ENCODE data around the gene CCDC6. TPM values are rescaled to one million over a fixed set of nuclear protein-coding genes. Genes with fewer than 3 reads are reported as not detected.

Gene CCDC6
- total and polyA plus RNA-seq, 2 of the 4 experiments (the other 2 are of a cell fraction), result 21.8 to 30.8 TPM

DNA sequence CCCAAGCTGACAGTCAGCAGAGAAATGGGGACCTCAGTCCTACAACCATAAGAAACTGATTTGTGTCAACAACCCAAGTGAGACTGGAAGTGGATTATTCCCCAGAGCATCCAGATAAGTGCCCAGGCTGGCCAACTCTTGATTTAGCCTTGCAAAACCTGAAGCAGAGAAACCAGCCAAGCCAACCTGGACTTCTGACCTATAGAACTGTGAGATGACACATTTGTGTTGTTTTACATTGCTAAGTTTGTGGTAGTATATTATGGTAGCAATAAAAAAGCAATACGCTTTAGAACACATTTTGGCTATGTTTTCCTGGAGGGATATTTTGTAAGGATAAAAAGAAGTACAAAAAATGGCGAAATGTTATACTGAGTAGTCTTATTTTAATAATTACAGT lies 19.7 kb upstream of the CCDC6 start:
- no peak overlapping the region for H3K4me3 ChIP-seq (ENCODE audit: insufficient read depth, low read depth, low read length)
- ChIA-PET CTCF (no interaction called here), POLR2A (ENCODE audit: unreplicated experiment) (no interaction called here)
- H4K8ac ChIP-seq (ENCODE audit: low read depth in 2 of 2, low read length in 2 of 2), result no peak overlapping the region
- no peak overlapping the region for H2AK9ac ChIP-seq (replicated peaks; ENCODE audit: low read depth, low read length, poor library complexity)
- no peak overlapping the region for H3K23ac ChIP-seq (ENCODE audit: low read depth, low read length)
- no peak overlapping the region for H2BK15ac ChIP-seq (ENCODE audit: low read depth, low read length)
- no peak overlapping the region for H2AK5ac ChIP-seq (ENCODE audit: low read depth, low read length)
- no TSS peak for BruUV-seq (replicated peaks)
- no peak overlapping the region for H3K56ac ChIP-seq (ENCODE audit: extremely low read depth, insufficient read depth, low read length)
- no peak overlapping the region for H3K4ac ChIP-seq (ENCODE audit: low read depth, low read length)
- no peaks in the 10 kb centered on the region for H3K36me3 ChIP-seq (ENCODE audit: control insufficient read depth, insufficient read depth, low read length)
- WGBS, 2 experiments (ENCODE audit: extremely low coverage in 2 of 2, insufficient read length in 1 of 2), result no CpG with 5 or more reads among the region's 2 CpGs
- H3K14ac ChIP-seq (replicated peaks; ENCODE audit: low read depth, low read length), result no peak overlapping the region
- H3K9me1 ChIP-seq (ENCODE audit: insufficient read depth, low read length), result no peaks in the 10 kb centered on the region
- intact Hi-C loops (cut with micrococcal nuclease) (no loop called here), dilution Hi-C loops (cut with HindIII; ENCODE audit: low sequenced_read_pairs, unreplicated experiment) (no loop called here), in situ Hi-C loops (cut with MboI; ENCODE audit: low sequenced_read_pairs) (no loop called here)
- H2BK120ac ChIP-seq (ENCODE audit: low read depth, low read length), result no peak overlapping the region
- H3K4me2 ChIP-seq (ENCODE audit: low read depth, low read length), result no peak overlapping the region
- no peaks in the 10 kb centered on the region for H3K79me1 ChIP-seq (ENCODE audit: low read depth in 1 of 2, low read length in 2 of 2)
- H2BK20ac ChIP-seq (ENCODE audit: low read depth, low read length), result no peak overlapping the region
- ATAC-seq (ENCODE audit: low read depth), result no peak
- TF ChIP-seq RCOR1 (IDR thresholded peaks at IDR 0.05; ENCODE audit: insufficient replicate concordance, low read length), result no peak
- TF ChIP-seq BHLHE40 (IDR thresholded peaks at IDR 0.05; ENCODE audit: low read depth, low read length), result no peak
- TF ChIP-seq RAD21 (IDR thresholded peaks at IDR 0.05; ENCODE audit: low read length), result no peak
- no peak for TF ChIP-seq MAFK (IDR thresholded peaks at IDR 0.05; ENCODE audit: low read depth, low read length)
- TF ChIP-seq USF2 (IDR thresholded peaks at IDR 0.05; ENCODE audit: low read depth, low read length), result no peak
- no peak for TF ChIP-seq MAZ (IDR thresholded peaks at IDR 0.05; ENCODE audit: borderline replicate concordance, low read depth, low read length)
- TF ChIP-seq NFE2L2 (IDR thresholded peaks at IDR 0.05; ENCODE audit: low read depth, low read length), result no peak
- TF ChIP-seq RFX5 (IDR thresholded peaks at IDR 0.05; ENCODE audit: low read depth, low read length), result no peak
- TF ChIP-seq, protein P1, sequence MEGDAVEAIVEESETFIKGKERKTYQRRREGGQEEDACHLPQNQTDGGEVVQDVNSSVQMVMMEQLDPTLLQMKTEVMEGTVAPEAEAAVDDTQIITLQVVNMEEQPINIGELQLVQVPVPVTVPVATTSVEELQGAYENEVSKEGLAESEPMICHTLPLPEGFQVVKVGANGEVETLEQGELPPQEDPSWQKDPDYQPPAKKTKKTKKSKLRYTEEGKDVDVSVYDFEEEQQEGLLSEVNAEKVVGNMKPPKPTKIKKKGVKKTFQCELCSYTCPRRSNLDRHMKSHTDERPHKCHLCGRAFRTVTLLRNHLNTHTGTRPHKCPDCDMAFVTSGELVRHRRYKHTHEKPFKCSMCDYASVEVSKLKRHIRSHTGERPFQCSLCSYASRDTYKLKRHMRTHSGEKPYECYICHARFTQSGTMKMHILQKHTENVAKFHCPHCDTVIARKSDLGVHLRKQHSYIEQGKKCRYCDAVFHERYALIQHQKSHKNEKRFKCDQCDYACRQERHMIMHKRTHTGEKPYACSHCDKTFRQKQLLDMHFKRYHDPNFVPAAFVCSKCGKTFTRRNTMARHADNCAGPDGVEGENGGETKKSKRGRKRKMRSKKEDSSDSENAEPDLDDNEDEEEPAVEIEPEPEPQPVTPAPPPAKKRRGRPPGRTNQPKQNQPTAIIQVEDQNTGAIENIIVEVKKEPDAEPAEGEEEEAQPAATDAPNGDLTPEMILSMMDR (conservative IDR thresholded peaks at IDR 0.05; ENCODE audit: low read depth, low read length), result no peak
- no peak for TF ChIP-seq POLR2A (IDR thresholded peaks at IDR 0.05; ENCODE audit: low read depth, low read length)
- TF ChIP-seq, protein P2, sequence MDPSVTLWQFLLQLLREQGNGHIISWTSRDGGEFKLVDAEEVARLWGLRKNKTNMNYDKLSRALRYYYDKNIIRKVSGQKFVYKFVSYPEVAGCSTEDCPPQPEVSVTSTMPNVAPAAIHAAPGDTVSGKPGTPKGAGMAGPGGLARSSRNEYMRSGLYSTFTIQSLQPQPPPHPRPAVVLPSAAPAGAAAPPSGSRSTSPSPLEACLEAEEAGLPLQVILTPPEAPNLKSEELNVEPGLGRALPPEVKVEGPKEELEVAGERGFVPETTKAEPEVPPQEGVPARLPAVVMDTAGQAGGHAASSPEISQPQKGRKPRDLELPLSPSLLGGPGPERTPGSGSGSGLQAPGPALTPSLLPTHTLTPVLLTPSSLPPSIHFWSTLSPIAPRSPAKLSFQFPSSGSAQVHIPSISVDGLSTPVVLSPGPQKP (IDR thresholded peaks at IDR 0.05; ENCODE audit: borderline replicate concordance, low read depth, low read length), result no peak
- TF ChIP-seq MXI1 (IDR thresholded peaks at IDR 0.05; ENCODE audit: borderline replicate concordance, low read depth, low read length), result no peak
- no peak for TF ChIP-seq CEBPB (IDR thresholded peaks at IDR 0.05; ENCODE audit: low read depth, low read length)
- TF ChIP-seq FOS (IDR thresholded peaks at IDR 0.05; ENCODE audit: low read depth, low read length), result no peak
- no peak for TF ChIP-seq CHD1 (IDR thresholded peaks at IDR 0.05; ENCODE audit: low read depth, low read length)
- TF ChIP-seq SMC3 (IDR thresholded peaks at IDR 0.05; ENCODE audit: low read depth, low read length), result no peak
- no peak overlapping the region for H4K5ac ChIP-seq (ENCODE audit: low read depth, low read length)
- H2BK5ac ChIP-seq (ENCODE audit: low read depth, low read length, poor library complexity, severe bottlenecking), result no peak overlapping the region
- H3K4me1 ChIP-seq (ENCODE audit: control insufficient read depth, insufficient read depth, low read length), result no peaks in the 10 kb centered on the region
- H3K27ac ChIP-seq (ENCODE audit: insufficient read depth, low read length), result no peak overlapping the region
- DNase-seq, result no peak
- H3K27me3 ChIP-seq (ENCODE audit: control insufficient read depth, insufficient read depth, low read length), result no peaks in the 10 kb centered on the region
- H3K9me3 ChIP-seq (ENCODE audit: control insufficient read depth, insufficient read depth, low read length), result no peaks in the 10 kb centered on the region
- no peak overlapping the region for H3K18ac ChIP-seq (ENCODE audit: low read depth, low read length)
- no peak overlapping the region for H3K9ac ChIP-seq (ENCODE audit: low read depth, low read length)
- H4K91ac ChIP-seq (ENCODE audit: insufficient read depth, low read depth, low read length), result no peak overlapping the region
- no peak overlapping the region for H2AFZ ChIP-seq (replicated peaks; ENCODE audit: low read length, poor library complexity)
- no peaks in the 10 kb centered on the region for H4K20me1 ChIP-seq (ENCODE audit: insufficient read depth, low read length)

Measured in IMR-90 (cell line).